Nephron (organoid): ENCODE measurements around the gene TGFB1.
A peak's percentile ranks its signal among the peaks of the same experiment; 100 is the strongest.

Source experiments
- H3K27ac Mint-ChIP-seq, 3 experiments: 2 replicates each; pipeline ENCODE4 v1.8.0; 2020; ENCODE audit warnings: mixed read lengths in 3 of 3, mild to moderate bottlenecking in 2 of 3, moderate library complexity in 1 of 3
- H3K27me3 Mint-ChIP-seq: 2 replicates; pipeline ENCODE4 v1.8.0; 2021; ENCODE audit warnings: low read depth, mild to moderate bottlenecking, moderate library complexity, mixed read lengths
- H3K36me3 Mint-ChIP-seq: 2 replicates; pipeline ENCODE4 v1.8.0; 2020; ENCODE audit warnings: low read depth, mixed read lengths
- H3K4me1 Mint-ChIP-seq: 2 replicates; pipeline ENCODE4 v1.8.0; 2020; ENCODE audit warnings: mixed read lengths
- H3K4me3 Mint-ChIP-seq, 3 experiments: 2 replicates each; pipeline ENCODE4 v1.8.0; 2020; ENCODE audit warnings: mild to moderate bottlenecking in 3 of 3, mixed read lengths in 3 of 3, moderate library complexity in 2 of 3
- H3K9me3 Mint-ChIP-seq: 2 replicates; pipeline ENCODE4 v1.8.0; 2020; ENCODE audit warnings: mixed read lengths
- TF ChIP-seq, protein P1 (sequence below), 3 experiments: fragments of 200-600 bp; sonication (generic); IDR thresholded peaks; one replicate each; pipeline ENCODE4 v1.5.0; 2021; ENCODE audit warnings: antibody characterized with exemption in 3 of 3; ENCODE audit not compliant: unreplicated experiment in 3 of 3

The TGFB1 gene

DNA sequence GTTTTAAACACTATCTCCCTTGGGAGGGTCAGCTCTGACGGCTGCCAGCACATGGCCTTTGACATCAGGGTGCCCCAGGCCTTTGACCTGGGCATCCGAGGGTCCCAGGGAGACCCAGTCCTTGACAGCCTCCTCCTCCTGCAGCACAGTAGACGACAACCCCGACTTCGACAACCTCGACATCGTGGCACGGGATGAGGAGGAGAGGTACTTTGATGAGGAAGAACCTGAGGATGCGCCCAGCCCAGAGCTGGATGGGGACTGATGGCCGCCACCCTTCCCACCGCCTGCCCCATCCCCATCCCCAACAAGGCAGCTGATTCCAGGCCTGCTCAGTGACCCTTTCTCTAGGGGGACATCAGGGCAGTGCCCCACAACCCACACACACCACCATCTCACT lies 31.3 kb downstream of the TGFB1 start:
- Mint-ChIP-seq H3K4me3 (peak overlapping the region in 1 of 3 experiments; percentile 61), H3K4me1 (peaks cover 46% of the 10 kb centered on the region), H3K9me3 (no peaks in the 10 kb centered on the region), H3K27me3 (no peaks in the 10 kb centered on the region), H3K27ac (peak overlapping the region; percentile 81 to 93 (median 91)), H3K36me3 (peaks cover 23% of the 10 kb centered on the region)
- TF ChIP-seq, protein P1, sequence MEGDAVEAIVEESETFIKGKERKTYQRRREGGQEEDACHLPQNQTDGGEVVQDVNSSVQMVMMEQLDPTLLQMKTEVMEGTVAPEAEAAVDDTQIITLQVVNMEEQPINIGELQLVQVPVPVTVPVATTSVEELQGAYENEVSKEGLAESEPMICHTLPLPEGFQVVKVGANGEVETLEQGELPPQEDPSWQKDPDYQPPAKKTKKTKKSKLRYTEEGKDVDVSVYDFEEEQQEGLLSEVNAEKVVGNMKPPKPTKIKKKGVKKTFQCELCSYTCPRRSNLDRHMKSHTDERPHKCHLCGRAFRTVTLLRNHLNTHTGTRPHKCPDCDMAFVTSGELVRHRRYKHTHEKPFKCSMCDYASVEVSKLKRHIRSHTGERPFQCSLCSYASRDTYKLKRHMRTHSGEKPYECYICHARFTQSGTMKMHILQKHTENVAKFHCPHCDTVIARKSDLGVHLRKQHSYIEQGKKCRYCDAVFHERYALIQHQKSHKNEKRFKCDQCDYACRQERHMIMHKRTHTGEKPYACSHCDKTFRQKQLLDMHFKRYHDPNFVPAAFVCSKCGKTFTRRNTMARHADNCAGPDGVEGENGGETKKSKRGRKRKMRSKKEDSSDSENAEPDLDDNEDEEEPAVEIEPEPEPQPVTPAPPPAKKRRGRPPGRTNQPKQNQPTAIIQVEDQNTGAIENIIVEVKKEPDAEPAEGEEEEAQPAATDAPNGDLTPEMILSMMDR (IDR thresholded peaks at IDR 0.05; ENCODE audit: unreplicated experiment in 3 of 3), result no peak

GRCh38 chr19:41321600-41322270 lies 32.0 kb downstream of the TGFB1 start:
- peak overlapping the region in 1 of 3 experiments; percentile 41 for H3K4me3 Mint-ChIP-seq
- peak overlapping the region in 2 of 3 experiments; percentile 60 to 64 for H3K27ac Mint-ChIP-seq

DNA sequence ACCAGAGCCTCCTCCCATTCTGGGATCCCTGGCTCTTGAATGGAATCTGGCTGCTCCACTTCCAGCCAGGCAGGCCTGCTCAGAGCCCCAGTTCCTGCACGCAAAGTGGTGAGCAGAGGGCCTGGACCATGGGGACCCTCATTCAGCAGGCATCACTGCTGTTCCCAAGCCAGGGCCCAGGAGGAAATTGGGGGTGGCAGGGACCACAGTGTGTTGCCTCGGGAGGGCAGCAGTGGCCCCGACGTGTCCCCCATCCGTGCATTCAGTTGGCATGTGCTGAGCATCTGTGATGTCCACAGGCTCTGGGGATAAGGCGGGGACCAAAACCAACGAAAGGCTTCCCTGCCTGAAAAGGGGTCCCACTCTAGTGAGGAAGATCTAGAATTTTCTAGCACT lies 32.5 kb downstream of the TGFB1 start:
- Mint-ChIP-seq H3K27me3 (no peaks in the 10 kb centered on the region), H3K27ac (peak overlapping the region in 2 of 3 experiments; percentile 60 to 64), H3K4me1 (peaks cover 35% of the 10 kb centered on the region), H3K4me3 (no peak overlapping the region), H3K9me3 (no peaks in the 10 kb centered on the region), H3K36me3 (peaks cover 35% of the 10 kb centered on the region)
- TF ChIP-seq, protein P1 (IDR thresholded peaks at IDR 0.05; ENCODE audit: unreplicated experiment in 3 of 3), result no peak

More at GRCh38 chr19:41321600-41322270, 32.0 kb downstream of the TGFB1 start:
- H3K27me3 Mint-ChIP-seq, result no peaks in the 10 kb centered on the region
- H3K4me1 Mint-ChIP-seq, result peaks cover 41% of the 10 kb centered on the region
- no peaks in the 10 kb centered on the region for H3K9me3 Mint-ChIP-seq
- peaks cover 30% of the 10 kb centered on the region for H3K36me3 Mint-ChIP-seq
- TF ChIP-seq, protein P1 (IDR thresholded peaks at IDR 0.05; ENCODE audit: unreplicated experiment in 3 of 3), result peak; percentile 57 to 62 (median 60)

- TF ChIP-seq, protein P1 (IDR thresholded peaks at IDR 0.05; ENCODE audit: unreplicated experiment in 3 of 3), result no peak
- no peak overlapping the region for H3K4me3 Mint-ChIP-seq
- no peaks in the 10 kb centered on the region for H3K27me3 Mint-ChIP-seq
- H3K4me1 Mint-ChIP-seq, result peaks cover 32% of the 10 kb centered on the region
- no peaks in the 10 kb centered on the region for H3K9me3 Mint-ChIP-seq
- peaks cover 40% of the 10 kb centered on the region for H3K36me3 Mint-ChIP-seq
- no peak overlapping the region for H3K27ac Mint-ChIP-seq
Measured at GRCh38 chr19:41320568-41320967, 33.2 kb downstream of the TGFB1 start.

DNA sequence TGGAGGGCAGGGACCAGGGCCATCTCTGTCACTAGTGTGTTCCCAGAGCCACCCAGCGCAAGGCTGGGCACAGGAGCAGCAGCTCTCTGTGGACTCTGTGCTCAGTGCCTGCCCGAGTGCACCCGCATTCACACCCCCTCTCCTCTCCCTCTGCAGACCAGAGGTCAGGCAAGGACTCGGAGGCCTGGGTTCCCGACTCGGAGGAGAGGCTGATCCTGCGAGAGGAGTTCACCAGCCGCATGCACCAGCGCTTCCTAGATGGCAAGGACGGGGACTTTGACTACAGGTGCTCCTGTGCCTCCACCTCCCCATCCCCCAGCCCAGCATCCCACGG lies 33.6 kb downstream of the TGFB1 start:
- TF ChIP-seq, protein P1 (IDR thresholded peaks at IDR 0.05; ENCODE audit: unreplicated experiment in 3 of 3), result no peak
- Mint-ChIP-seq H3K9me3 (no peaks in the 10 kb centered on the region), H3K36me3 (peaks cover 40% of the 10 kb centered on the region), H3K4me3 (no peak overlapping the region), H3K27me3 (no peaks in the 10 kb centered on the region), H3K27ac (no peak overlapping the region), H3K4me1 (peaks cover 28% of the 10 kb centered on the region)
